ENCODE measurements around the gene SUN3.
A peak's percentile ranks its signal among the peaks of the same experiment; 100 is the strongest.

The SUN3 gene

DNA sequence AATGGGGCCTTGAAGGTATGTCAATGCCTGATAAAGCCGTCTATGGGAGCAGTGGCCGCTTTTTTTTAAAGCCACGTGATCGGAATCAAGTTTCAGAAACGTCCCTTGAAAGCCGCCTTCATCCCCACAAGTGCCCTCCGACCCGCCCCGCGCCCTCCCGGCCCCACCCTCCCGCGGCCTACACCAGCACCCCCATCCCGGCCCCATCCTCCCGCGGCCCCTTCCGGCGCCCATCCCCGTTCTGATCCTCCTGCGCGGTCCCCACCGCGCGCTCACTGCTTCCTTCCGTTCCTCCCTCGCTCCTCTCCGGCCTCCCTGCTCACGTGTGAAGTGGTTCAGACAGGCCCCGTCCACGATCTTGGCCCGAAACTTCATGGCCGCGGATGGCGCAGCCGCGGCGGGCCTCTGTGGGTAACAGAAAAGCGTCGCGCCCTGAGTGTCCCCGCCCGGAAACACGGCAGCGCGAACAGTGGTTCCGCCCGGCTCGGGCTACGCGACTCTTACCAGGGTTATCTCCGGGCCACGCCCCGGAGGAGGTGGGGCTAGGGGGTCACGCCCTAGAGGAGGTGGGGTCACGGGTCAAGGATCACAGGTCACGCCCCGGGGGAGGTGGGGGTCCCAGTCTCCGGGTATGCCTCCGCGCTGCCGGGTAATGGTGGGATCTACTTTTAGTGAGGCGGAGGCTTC, 49.6 kb downstream of the SUN3 start, which contains the start of gene HUS1:
HUS1 (minus strand) TSS at position 471 of the 687 bp plus-strand sequence; CDS start at position 375, 96 bp downstream.
- peak; percentile 87 to 89 for DNase-seq (ENCODE audit: low read depth in 2 of 2)

DNA sequence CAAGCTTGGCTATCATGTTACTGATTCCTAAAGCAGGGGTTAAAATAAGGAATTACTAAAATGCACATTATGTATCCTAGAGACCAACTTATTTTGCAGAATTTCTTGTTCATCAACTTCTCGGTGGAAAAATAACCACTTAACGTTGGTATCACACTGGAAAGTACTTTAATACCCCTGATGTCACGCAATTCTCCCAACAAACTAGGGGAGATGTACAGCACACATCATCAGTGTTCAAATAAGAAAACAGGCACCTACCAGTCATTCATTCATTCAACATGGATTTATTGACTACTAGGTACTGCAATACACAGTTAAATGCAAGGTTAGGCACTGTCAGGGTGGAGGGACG, 50.1 kb downstream of the SUN3 start:
- no peak for DNase-seq (ENCODE audit: low read depth in 2 of 2)

- no peak for DNase-seq (ENCODE audit: low read depth in 2 of 2)
Observed at GRCh38 chr7:47973739-47974138, 55.2 kb downstream of the SUN3 start.

GRCh38 chr7:47970761-47971160, 58.1 kb downstream of the SUN3 start:
- DNase-seq (ENCODE audit: low read depth in 2 of 2): no peak

- peak; percentile 31 to 38 for DNase-seq (ENCODE audit: low read depth in 2 of 2)
Observed at GRCh38 chr7:47968847-47969774, 59.8 kb downstream of the SUN3 start.

- no peak for DNase-seq (ENCODE audit: low read depth in 2 of 2)
Observed at GRCh38 chr7:47967708-47968107, 61.2 kb downstream of the SUN3 start.

DNA sequence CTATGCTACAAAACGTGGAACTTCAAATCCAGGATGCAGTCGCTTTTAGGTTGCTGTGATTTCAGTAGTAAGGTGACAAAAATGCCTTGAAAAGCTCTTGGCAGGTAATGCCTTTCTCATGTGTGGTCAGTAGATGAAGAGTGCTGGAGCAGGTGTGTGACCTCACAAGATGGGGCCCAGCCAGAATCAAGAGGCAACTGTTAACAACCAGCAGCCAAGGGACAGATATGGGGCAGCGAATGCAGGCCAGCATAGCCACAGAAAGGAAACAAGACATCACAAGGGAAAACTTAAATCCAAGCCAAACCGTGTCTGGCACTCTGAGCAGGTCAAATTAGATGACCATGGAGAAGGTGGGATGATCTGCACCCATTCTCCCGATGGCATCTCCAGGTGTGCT, 61.8 kb downstream of the SUN3 start:
- no peak for DNase-seq (ENCODE audit: low read depth in 2 of 2)

- no peak for DNase-seq (ENCODE audit: low read depth in 2 of 2)
Observed at GRCh38 chr7:47965456-47965855, 63.5 kb downstream of the SUN3 start.

GRCh38 chr7:47962262-47962661, 66.6 kb downstream of the SUN3 start:
- no peak for DNase-seq (ENCODE audit: low read depth in 2 of 2)

DNA sequence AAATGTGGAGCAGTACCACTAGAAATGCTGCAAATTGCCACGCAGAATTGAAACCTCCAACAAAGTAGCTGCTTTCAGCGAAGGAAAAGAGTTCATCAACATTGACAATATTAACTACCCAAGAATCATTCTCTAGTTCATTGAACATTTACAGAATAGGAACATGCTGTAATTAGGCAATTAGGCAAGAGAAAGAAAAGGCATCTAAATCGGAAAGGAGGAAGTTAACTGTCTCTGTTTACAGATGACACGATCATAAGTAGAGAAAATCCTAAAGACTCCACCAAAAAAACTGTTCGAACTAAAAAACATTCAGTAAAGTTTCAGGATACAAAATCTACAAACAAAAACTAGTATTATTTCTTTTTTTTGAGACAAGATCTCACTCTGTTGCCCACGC, 71.8 kb downstream of the SUN3 start:
- no peak for DNase-seq (ENCODE audit: low read depth in 2 of 2)

- no peak for DNase-seq (ENCODE audit: low read depth in 2 of 2)
Observed at GRCh38 chr7:47956220-47956619, 72.7 kb downstream of the SUN3 start.

DNA sequence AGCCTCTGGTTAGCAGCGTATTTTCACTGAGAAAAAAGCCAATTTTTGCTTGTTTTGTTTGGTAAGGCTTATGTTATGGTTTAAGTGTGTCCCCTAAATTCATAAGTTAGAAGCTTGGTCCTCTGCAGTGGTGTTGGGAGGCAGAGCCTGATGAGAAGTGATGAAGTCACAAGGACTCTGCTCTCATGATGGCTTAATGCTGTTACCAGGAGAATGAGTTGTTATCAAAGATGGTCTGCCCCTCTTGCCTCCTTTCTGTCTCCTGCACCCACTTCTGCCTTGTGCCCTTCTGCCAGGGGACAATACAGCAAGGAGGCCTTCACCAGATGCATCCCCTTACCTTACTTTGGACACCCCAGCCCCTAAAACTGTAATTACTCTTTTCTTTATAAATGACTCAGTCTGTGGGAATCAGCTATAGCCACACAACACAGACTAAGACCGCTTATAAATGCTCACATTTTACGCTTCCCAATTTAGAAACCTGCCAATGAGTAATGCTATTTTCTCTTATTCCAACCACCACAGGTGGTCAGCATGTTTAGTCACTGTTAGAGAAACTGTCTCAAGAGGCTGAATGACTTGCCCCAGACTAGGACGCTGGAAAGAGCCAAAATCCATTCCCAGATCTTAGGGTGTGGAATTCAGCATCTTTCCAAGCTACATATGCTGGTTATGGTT, 74.5 kb downstream of the SUN3 start:
- DNase-seq (ENCODE audit: low read depth in 2 of 2): no peak

GRCh38 chr7:47953822-47954221, 75.1 kb downstream of the SUN3 start:
- DNase-seq (ENCODE audit: low read depth in 2 of 2): no peak

GRCh38 chr7:47952224-47952623, 76.7 kb downstream of the SUN3 start:
- no peak for DNase-seq (ENCODE audit: low read depth in 2 of 2)

DNA sequence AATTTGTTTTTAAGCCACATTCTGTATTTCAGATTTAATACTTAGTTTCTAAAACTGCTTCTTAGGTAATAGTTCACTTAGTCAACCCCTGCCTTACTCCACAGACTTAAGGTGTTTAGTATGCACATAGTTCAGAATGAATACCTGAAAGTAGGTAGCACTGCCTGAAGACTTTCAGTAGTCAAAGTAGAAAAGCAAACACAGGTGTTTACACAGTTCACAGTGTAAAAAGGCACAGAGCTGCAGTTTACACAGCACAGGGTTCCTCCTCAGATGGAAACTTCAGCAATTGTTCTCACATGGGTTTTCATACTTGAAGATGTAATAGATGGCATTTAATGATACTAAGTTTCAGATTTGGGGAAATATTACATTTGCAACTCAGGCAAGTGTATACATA, 77.5 kb downstream of the SUN3 start:
- no peak for DNase-seq (ENCODE audit: low read depth in 2 of 2)

GRCh38 chr7:47950714-47951113, 78.2 kb downstream of the SUN3 start:
- DNase-seq (ENCODE audit: low read depth in 2 of 2): no peak

DNA sequence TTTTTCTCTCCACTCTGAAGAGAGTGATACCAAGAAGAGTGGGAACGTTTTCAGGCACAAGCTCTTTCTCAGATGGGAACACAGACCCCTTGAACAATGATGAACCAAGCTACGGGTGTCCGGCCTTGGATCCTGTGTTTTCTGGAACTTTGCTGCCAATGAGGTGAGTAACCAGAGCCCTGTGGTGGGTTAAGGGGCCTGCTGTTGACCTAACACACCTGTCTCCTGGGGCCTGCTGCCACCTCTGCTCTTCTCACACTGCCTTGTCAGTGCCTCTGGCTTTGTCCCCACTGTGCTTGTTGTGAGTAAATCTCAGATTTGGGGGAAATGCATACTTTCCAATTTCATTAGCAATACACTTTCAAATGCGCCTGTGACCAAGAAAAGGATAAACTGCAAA, 79.2 kb downstream of the SUN3 start:
- DNase-seq (ENCODE audit: low read depth in 2 of 2): no peak

GRCh38 chr7:47948141-47948790, 80.6 kb downstream of the SUN3 start, which contains the start of gene PKD1L1:
PKD1L1 (minus strand) TSS chr7:47948466; CDS start chr7:47948440, 26 bp downstream.
- DNase-seq (ENCODE audit: low read depth in 2 of 2): no peak

- DNase-seq (ENCODE audit: low read depth in 2 of 2): no peak
Observed at GRCh38 chr7:47947355-47947749, 81.6 kb downstream of the SUN3 start.

GRCh38 chr7:47946581-47947354, 82.1 kb downstream of the SUN3 start:
- DNase-seq (ENCODE audit: low read depth in 2 of 2): no peak
